OCI-LY1 (cell line): ENCODE measurements around the gene FAM114A1.
A peak's percentile ranks its signal among the peaks of the same experiment; 100 is the strongest.

ENCODE experiments used
- H2AFZ ChIP-seq: fragments of 200-600 bp; sonication (generic), shearing (Covaris generic); 2 replicates; pipeline ENCODE4 v1.6.0; 2014; ENCODE audit warnings: antibody characterized with exemption, mild to moderate bottlenecking, low read length
- H3F3A ChIP-seq: fragments of 200-600 bp; sonication (generic), shearing (Covaris generic); 2 replicates; pipeline ENCODE4 v1.6.0; 2014; ENCODE audit warnings: mild to moderate bottlenecking, antibody characterized with exemption, low read length, moderate library complexity; ENCODE audit not compliant: insufficient read depth
- H3K27ac ChIP-seq: fragments of 200-600 bp; sonication (generic); 2 replicates; pipeline ENCODE4 v1.5.1; 2014; ENCODE audit warnings: low read length, mixed run types, mild to moderate bottlenecking, low read depth; ENCODE audit not compliant: poor library complexity, severe bottlenecking
- H3K27me3 ChIP-seq: fragments of 200-600 bp; sonication (generic); 2 replicates; pipeline ENCODE4 v1.6.0; 2014; ENCODE audit warnings: antibody characterized with exemption, mild to moderate bottlenecking, low read length, moderate library complexity; ENCODE audit not compliant: insufficient read depth
- H3K36me3 ChIP-seq: fragments of 200-600 bp; sonication (generic); 2 replicates; pipeline ENCODE4 v1.6.1; 2014; ENCODE audit warnings: mild to moderate bottlenecking, antibody characterized with exemption, low read length, moderate library complexity, mixed read lengths; ENCODE audit not compliant: insufficient read depth
- H3K4me1 ChIP-seq: fragments of 200-600 bp; sonication (generic); 2 replicates; pipeline ENCODE4 v1.5.1; 2014; ENCODE audit warnings: mild to moderate bottlenecking, low read length, moderate library complexity; ENCODE audit not compliant: insufficient read depth, severe bottlenecking
- H3K4me2 ChIP-seq: fragments of 200-600 bp; sonication (generic), shearing (Covaris generic); 2 replicates; pipeline ENCODE4 v1.6.1; 2014; ENCODE audit warnings: low read length
- H3K4me3 ChIP-seq: fragments of 200-600 bp; sonication (generic); 2 replicates; pipeline ENCODE4 v1.5.1; 2014; ENCODE audit warnings: low read length, low read depth, mild to moderate bottlenecking, mixed read lengths; ENCODE audit not compliant: poor library complexity, severe bottlenecking
- H3K79me2 ChIP-seq: fragments of 200-600 bp; shearing (Covaris generic); 2 replicates; pipeline ENCODE4 v1.6.1; 2016; ENCODE audit warnings: mixed run types, low read length, mixed read lengths; ENCODE audit not compliant: insufficient read depth
- H3K9ac ChIP-seq: fragments of 200-600 bp; sonication (generic), shearing (Covaris generic); 2 replicates; pipeline ENCODE4 v1.6.1; 2014; ENCODE audit warnings: mild to moderate bottlenecking, low read length, mixed read lengths
- H3K9me2 ChIP-seq: fragments of 200-600 bp; sonication (generic), shearing (Covaris generic); 2 replicates; pipeline ENCODE4 v1.6.1; 2014; ENCODE audit warnings: low read depth, mild to moderate bottlenecking, low read length, mixed read lengths
- H3K9me3 ChIP-seq: fragments of 200-600 bp; shearing (Covaris generic); 2 replicates; pipeline ENCODE4 v1.6.1; 2014; ENCODE audit warnings: low read length, mixed read lengths
- H4K20me1 ChIP-seq: fragments of 200-600 bp; sonication (generic), shearing (Covaris generic); 2 replicates; pipeline ENCODE4 v1.6.0; 2016; ENCODE audit warnings: mild to moderate bottlenecking, low read length; ENCODE audit not compliant: insufficient read depth
- EZH2 ChIP-seq: fragments of 200-600 bp; sonication (generic), shearing (Covaris generic); IDR thresholded peaks from 2 replicates; pipeline ENCODE4 v1.8.0; 2017; ENCODE audit warnings: borderline replicate concordance, mixed run types, mild to moderate bottlenecking, antibody characterized with exemption, low read length, moderate library complexity, mixed read lengths
- TF ChIP-seq, protein P1 (sequence below): fragments of 200-600 bp; sonication (generic), shearing (Covaris generic); IDR thresholded peaks from 2 replicates; pipeline ENCODE4 v1.5.1; 2017; ENCODE audit warnings: mild to moderate bottlenecking, antibody characterized with exemption, low read length, moderate library complexity, mixed read lengths

FAM114A1 gene

DNA sequence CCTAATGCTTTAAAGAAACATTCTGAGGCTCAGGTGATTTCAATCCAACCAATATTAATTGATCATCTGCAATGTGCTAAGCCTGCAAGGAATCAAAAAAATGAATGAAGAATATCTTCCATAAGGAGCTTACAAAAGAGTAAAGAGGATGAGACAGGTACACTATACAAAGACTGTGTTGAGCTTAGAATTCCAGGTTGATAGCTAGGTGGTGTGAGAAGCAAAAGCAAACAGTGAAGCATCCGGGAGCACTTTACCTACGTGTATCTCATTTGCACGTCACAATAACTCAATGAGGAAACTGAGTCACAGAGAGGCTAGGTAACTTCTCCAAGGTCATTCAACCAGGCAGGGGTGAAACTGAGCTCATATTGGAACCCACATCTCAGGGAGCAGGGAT lies 37.1 kb downstream of the FAM114A1 start:
- no peak overlapping the region for H2AFZ ChIP-seq
- H3K36me3 ChIP-seq, result no peaks in the 10 kb centered on the region
- no peak overlapping the region for H3K27ac ChIP-seq
- no peaks in the 10 kb centered on the region for H3F3A ChIP-seq
- H3K9ac ChIP-seq, result no peak overlapping the region
- no peak for TF ChIP-seq EZH2
- TF ChIP-seq, protein P1, sequence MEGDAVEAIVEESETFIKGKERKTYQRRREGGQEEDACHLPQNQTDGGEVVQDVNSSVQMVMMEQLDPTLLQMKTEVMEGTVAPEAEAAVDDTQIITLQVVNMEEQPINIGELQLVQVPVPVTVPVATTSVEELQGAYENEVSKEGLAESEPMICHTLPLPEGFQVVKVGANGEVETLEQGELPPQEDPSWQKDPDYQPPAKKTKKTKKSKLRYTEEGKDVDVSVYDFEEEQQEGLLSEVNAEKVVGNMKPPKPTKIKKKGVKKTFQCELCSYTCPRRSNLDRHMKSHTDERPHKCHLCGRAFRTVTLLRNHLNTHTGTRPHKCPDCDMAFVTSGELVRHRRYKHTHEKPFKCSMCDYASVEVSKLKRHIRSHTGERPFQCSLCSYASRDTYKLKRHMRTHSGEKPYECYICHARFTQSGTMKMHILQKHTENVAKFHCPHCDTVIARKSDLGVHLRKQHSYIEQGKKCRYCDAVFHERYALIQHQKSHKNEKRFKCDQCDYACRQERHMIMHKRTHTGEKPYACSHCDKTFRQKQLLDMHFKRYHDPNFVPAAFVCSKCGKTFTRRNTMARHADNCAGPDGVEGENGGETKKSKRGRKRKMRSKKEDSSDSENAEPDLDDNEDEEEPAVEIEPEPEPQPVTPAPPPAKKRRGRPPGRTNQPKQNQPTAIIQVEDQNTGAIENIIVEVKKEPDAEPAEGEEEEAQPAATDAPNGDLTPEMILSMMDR, result no peak
- no peak overlapping the region for H3K4me2 ChIP-seq
- no peaks in the 10 kb centered on the region for H3K9me2 ChIP-seq
- peaks cover 10% of the 10 kb centered on the region for H3K4me1 ChIP-seq
- no peaks in the 10 kb centered on the region for H3K79me2 ChIP-seq
- no peaks in the 10 kb centered on the region for H3K27me3 ChIP-seq
- H3K9me3 ChIP-seq, result no peaks in the 10 kb centered on the region
- H3K4me3 ChIP-seq, result no peak overlapping the region
- H4K20me1 ChIP-seq, result no peaks in the 10 kb centered on the region

GRCh38 chr4:38905652-38906385 lies 38.2 kb downstream of the FAM114A1 start:
- H2AFZ ChIP-seq, result peak overlapping the region; percentile 55; the same call in 1 of the 2 replicates
- no peak overlapping the region; the same call in 1 of the 2 replicates for H3K4me2 ChIP-seq
- H3K27me3 ChIP-seq, result no peaks in the 10 kb centered on the region
- H3K36me3 ChIP-seq, result no peaks in the 10 kb centered on the region
- peaks cover 10% of the 10 kb centered on the region for H3K4me1 ChIP-seq
- no peak for TF ChIP-seq EZH2
- TF ChIP-seq, protein P1, result no peak
- H3K4me3 ChIP-seq, result no peak overlapping the region
- no peaks in the 10 kb centered on the region for H3K9me2 ChIP-seq
- H3F3A ChIP-seq, result no peaks in the 10 kb centered on the region
- no peaks in the 10 kb centered on the region for H4K20me1 ChIP-seq
- H3K9me3 ChIP-seq, result no peaks in the 10 kb centered on the region
- H3K79me2 ChIP-seq, result no peaks in the 10 kb centered on the region
- H3K9ac ChIP-seq, result no peak overlapping the region
- H3K27ac ChIP-seq, result no peak overlapping the region

DNA sequence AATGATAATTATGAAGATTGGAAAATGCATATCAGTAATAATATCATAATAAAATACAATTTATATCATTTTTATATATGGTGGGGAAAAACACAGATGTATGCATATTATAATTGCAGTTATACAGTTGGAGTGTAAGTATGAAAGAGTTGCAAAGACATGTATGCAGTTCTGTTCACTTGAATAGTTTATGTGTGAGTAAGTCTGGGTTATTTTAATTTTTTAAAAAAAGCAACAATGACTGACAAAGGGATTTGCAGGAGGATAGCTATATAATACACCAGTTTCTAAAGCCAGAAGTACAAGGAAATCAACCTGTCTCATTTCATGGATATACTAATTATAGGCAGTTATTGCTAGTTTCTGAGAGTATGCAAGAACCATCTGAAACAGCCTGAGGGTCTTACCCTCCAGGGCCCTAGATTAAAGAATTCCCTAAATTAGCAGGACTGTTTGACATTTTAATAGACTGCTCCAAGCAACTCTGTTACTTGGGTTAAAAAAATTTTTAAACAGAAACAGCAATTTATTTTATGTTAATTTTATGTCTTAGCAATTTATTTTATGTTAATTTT lies 40.2 kb downstream of the FAM114A1 start:
- Histone ChIP-seq H3K4me1 (peaks cover 12% of the 10 kb centered on the region), H2AFZ (no peak overlapping the region), H3K79me2 (no peaks in the 10 kb centered on the region), H3K4me3 (no peak overlapping the region), H3K9me2 (no peaks in the 10 kb centered on the region), H3K4me2 (no peak overlapping the region), H3K27me3 (no peaks in the 10 kb centered on the region), H3K27ac (no peak overlapping the region), H3F3A (no peaks in the 10 kb centered on the region), H3K9ac (no peak overlapping the region), H3K36me3 (no peaks in the 10 kb centered on the region), H3K9me3 (no peaks in the 10 kb centered on the region), H4K20me1 (no peaks in the 10 kb centered on the region)
- no peak for TF ChIP-seq EZH2
- TF ChIP-seq, protein P1, result no peak
